B cell (primary cell): ENCODE measurements around the gene ENOX1. TPM values are rescaled to one million over a fixed set of nuclear protein-coding genes. Genes with fewer than 3 reads are reported as not detected.

Experiments
- ATAC-seq: fragments of 200-7000 bp; cut with Tn5 transposase; one replicate; pipeline ENCODE4 v1.10.0; 2021; ENCODE audit warnings: low read depth, mild to moderate bottlenecking, moderate number of reproducible peaks, moderate library complexity
- CTCF ChIA-PET: fragments of 350-600 bp; sonication (Branson Sonifier 250); formaldehyde crosslinking; loops from one replicate; lab custom pipeline; 2021; ENCODE audit warnings: antibody characterized with exemption, inconsistent platforms; lab: Charles Lee
- POLR2A ChIA-PET: fragments of 350-600 bp; sonication (Branson Sonifier 250); formaldehyde crosslinking; loops from one replicate; lab custom pipeline; 2021; ENCODE audit warnings: antibody characterized with exemption; lab: Charles Lee
- DNase-seq: peaks from one replicate; pipeline ENCODE4 v3.0.0; 2013
- H2AFZ ChIP-seq: 2 replicates; pipeline ENCODE4 v1.6.1; 2012; ENCODE audit warnings: mild to moderate bottlenecking, low read depth, low read length; ENCODE audit not compliant: insufficient read depth, poor library complexity, severe bottlenecking
- H3K27ac ChIP-seq, 2 donors: 1 replicate in 1 of 2; 2 replicates in 1 of 2; pipeline ENCODE4 v1.5.1; 2012 to 2013; ENCODE audit warnings: low read length in 2 of 2, mild to moderate bottlenecking in 2 of 2, moderate library complexity in 1 of 2
- H3K27me3 ChIP-seq, 4 experiments: fragments of 200-600 bp in 1 of 4; sonication (generic) in 1 of 4; replicated peaks in 1 of 4; 1 replicate in 2 of 4; 2 replicates in 2 of 4; pipeline versions ENCODE4 v1.6.1 to v1.7.0; 2013 to 2016; ENCODE audit warnings: low read length in 3 of 4, mild to moderate bottlenecking in 2 of 4, mixed read lengths in 1 of 4, moderate library complexity in 1 of 4; ENCODE audit not compliant: insufficient read depth in 4 of 4, control insufficient read depth in 3 of 4; ENCODE audit errors: control extremely low read depth in 1 of 4
- H3K36me3 ChIP-seq, 2 experiments: replicated peaks in 1 of 2; 1 replicate in 1 of 2; 2 replicates in 1 of 2; pipeline versions ENCODE4 v1.6.1 to v1.7.1; 2013; ENCODE audit warnings: low read length in 1 of 2; ENCODE audit not compliant: insufficient read depth in 2 of 2, control insufficient read depth in 1 of 2; ENCODE audit errors: control extremely low read depth in 1 of 2, extremely low read depth in 1 of 2
- H3K4me1 ChIP-seq, 2 donors: fragments of 200-600 bp in 1 of 2; sonication (generic) in 1 of 2; 1 replicate in 1 of 2; 2 replicates in 1 of 2; pipeline versions ENCODE4 v1.5.1 to v1.6.1; 2013 to 2017; ENCODE audit warnings: low read length in 2 of 2; ENCODE audit not compliant: control insufficient read depth in 2 of 2, insufficient read depth in 2 of 2
- H3K4me2 ChIP-seq: replicated peaks from 2 replicates; pipeline ENCODE3; 2012; ENCODE audit warnings: mild to moderate bottlenecking, low read depth, low read length; ENCODE audit not compliant: poor library complexity, severe bottlenecking
- H3K4me3 ChIP-seq, 5 experiments: fragments of 200-600 bp in 1 of 5; sonication (generic) in 1 of 5; 1 replicate in 3 of 5; 2 replicates in 2 of 5; pipeline versions ENCODE4 v1.5.1 to v1.7.0; 2011 to 2016; ENCODE audit warnings: low read length in 4 of 5, mild to moderate bottlenecking in 4 of 5, low read depth in 2 of 5, control low read depth in 1 of 5, moderate library complexity in 1 of 5; ENCODE audit not compliant: insufficient read depth in 1 of 5; ENCODE audit errors: control extremely low read depth in 1 of 5, extremely low read depth in 1 of 5
- H3K79me2 ChIP-seq: fragments of 200-600 bp; sonication (generic); one replicate; pipeline ENCODE4 v1.6.0; 2016; ENCODE audit warnings: low read length; ENCODE audit not compliant: control insufficient read depth, insufficient read depth
- H3K9ac ChIP-seq: fragments of 200-600 bp; sonication (generic); 2 replicates; pipeline ENCODE4 v1.6.1; 2017; ENCODE audit warnings: mild to moderate bottlenecking, low read length, moderate library complexity
- H3K9me3 ChIP-seq, 3 donors: one replicate each; pipeline versions ENCODE4 v1.6.1 to v1.7.1; 2013; ENCODE audit warnings: low read length in 2 of 3; ENCODE audit not compliant: control insufficient read depth in 2 of 3, insufficient read depth in 1 of 3; ENCODE audit errors: control extremely low read depth in 1 of 3
- H4K20me1 ChIP-seq: 2 replicates; pipeline ENCODE4 v1.6.0; 2012; ENCODE audit warnings: mild to moderate bottlenecking, low read length; ENCODE audit not compliant: insufficient read depth, control insufficient read depth, poor library complexity, severe bottlenecking
- H3K27ac Mint-ChIP-seq: one replicate; pipeline ENCODE4 v1.8.0; 2021; ENCODE audit warnings: mixed read lengths
- H3K27me3 Mint-ChIP-seq: one replicate; pipeline ENCODE4 v1.8.0; 2021; ENCODE audit warnings: mixed read lengths
- H3K4me1 Mint-ChIP-seq: one replicate; pipeline ENCODE4 v1.8.0; 2021; ENCODE audit warnings: mixed read lengths
- H3K4me3 Mint-ChIP-seq: one replicate; pipeline ENCODE4 v1.8.0; 2021; ENCODE audit warnings: mixed read lengths
- H3K9me3 Mint-ChIP-seq: one replicate; pipeline ENCODE4 v1.8.0; 2022; ENCODE audit warnings: mixed read lengths; ENCODE audit not compliant: insufficient read depth
- EZH2 ChIP-seq: IDR thresholded peaks from 2 replicates; pipeline ENCODE4 v1.6.1; 2012; ENCODE audit warnings: borderline replicate concordance, low read depth, mild to moderate bottlenecking, moderate library complexity, low read length; ENCODE audit not compliant: insufficient read depth, poor library complexity, severe bottlenecking
- WGBS: methylation state at CpG from one replicate; pipeline ENCODE4 v1.1.5; 2013; ENCODE audit warnings: missing lambda C conversion rate; ENCODE audit not compliant: insufficient coverage; 5-methylcytosine and 5-hydroxymethylcytosine counted together
- intact Hi-C: fragments of 100-400 bp; cut with micrococcal nuclease; formaldehyde crosslinking; loops from one replicate; pipeline ENCODE4 v1.10.0; 2022
- polyA plus RNA-seq: library from polyadenylated mRNA; depleted of rRNA; stranded (reverse); fragments of >200 nt; gene quantifications from 2 replicates; pipeline ENCODE4 v1.2.3, GENCODE V29; 2012
- total RNA-seq, 2 donors: library from RNA; stranded (reverse); fragments of 120-200 nt in 1 of 2; gene quantifications; 1 replicate in 1 of 2; 2 replicates in 1 of 2; pipeline versions ENCODE4 v1.2.3 to v1.2.4, GENCODE V29; 2013 to 2022
- TF ChIP-seq, protein P1 (sequence below): fragments of 200-600 bp; IDR thresholded peaks from one replicate; pipeline ENCODE4 v1.8.0; 2022; ENCODE audit warnings: antibody characterized with exemption, mild to moderate bottlenecking

Gene ENOX1
- total and polyA plus RNA-seq, 2 donors (not counting 1 experiment from before 2014, with no cell fraction given) = not detected

DNA sequence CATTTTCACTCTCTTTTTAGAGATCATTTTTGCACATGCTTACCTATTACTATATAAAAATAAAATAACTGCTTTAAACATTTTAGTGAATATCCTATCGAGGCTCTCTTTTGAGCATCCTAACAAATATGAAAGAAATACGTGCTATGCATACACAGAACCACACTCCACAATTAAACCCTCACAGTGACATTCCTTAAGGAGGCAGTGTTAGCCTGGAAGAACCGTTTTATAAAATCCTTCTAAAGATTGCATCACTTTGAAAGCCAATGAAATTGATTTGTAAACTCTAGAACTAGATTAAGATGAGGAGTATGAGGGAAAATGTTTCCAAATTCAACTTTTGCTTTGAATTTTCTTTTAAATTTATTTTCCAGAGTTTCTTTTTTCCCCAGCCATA lies 11.1 kb upstream of the ENOX1 start:
- peaks cover 15% of the 10 kb centered on the region for H3K27me3 Mint-ChIP-seq
- H3K9me3 Mint-ChIP-seq = no peaks in the 10 kb centered on the region
- WGBS = no CpG with 5 or more reads among the region's 3 CpGs
- Histone ChIP-seq H3K9me3 (no peaks in the 10 kb centered on the region), H3K4me2 (no peak overlapping the region), H3K4me3 (no peak overlapping the region), H4K20me1 (no peaks in the 10 kb centered on the region), H3K79me2 (no peaks in the 10 kb centered on the region), H3K27me3 (no peaks in the 10 kb centered on the region), H3K4me1 (no peaks in the 10 kb centered on the region), H2AFZ (no peak overlapping the region), H3K36me3 (no peaks in the 10 kb centered on the region), H3K27ac (no peak overlapping the region), H3K9ac (no peak overlapping the region)
- ATAC-seq = no peak
- no peaks in the 10 kb centered on the region for H3K4me1 Mint-ChIP-seq
- intact Hi-C loops = no loop called here
- ChIA-PET CTCF (no interaction called here), POLR2A (no interaction called here)
- no peak for DNase-seq
- no peak overlapping the region for H3K27ac Mint-ChIP-seq
- no peak overlapping the region for H3K4me3 Mint-ChIP-seq
- TF ChIP-seq, protein P1, sequence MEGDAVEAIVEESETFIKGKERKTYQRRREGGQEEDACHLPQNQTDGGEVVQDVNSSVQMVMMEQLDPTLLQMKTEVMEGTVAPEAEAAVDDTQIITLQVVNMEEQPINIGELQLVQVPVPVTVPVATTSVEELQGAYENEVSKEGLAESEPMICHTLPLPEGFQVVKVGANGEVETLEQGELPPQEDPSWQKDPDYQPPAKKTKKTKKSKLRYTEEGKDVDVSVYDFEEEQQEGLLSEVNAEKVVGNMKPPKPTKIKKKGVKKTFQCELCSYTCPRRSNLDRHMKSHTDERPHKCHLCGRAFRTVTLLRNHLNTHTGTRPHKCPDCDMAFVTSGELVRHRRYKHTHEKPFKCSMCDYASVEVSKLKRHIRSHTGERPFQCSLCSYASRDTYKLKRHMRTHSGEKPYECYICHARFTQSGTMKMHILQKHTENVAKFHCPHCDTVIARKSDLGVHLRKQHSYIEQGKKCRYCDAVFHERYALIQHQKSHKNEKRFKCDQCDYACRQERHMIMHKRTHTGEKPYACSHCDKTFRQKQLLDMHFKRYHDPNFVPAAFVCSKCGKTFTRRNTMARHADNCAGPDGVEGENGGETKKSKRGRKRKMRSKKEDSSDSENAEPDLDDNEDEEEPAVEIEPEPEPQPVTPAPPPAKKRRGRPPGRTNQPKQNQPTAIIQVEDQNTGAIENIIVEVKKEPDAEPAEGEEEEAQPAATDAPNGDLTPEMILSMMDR = no peak
- TF ChIP-seq EZH2 = no peak

DNA sequence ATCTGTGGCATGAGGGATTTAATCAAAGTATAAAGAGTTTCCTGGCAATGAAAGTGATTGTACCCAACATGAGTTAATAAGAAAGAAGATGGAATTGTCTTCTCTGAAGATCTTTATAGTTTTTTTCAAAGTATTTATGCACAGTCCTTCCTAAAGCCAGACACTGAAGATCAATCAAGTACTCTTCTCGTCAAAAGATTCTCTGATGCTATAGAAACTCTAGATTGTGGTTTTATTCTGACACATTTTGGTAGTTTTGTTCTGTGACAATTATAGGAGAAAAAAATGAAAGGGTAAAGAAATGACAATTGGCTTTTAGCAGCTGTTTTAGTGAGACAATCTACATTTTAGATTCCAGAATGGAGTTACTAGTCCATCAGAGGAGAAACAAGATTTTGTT lies 10.4 kb upstream of the ENOX1 start:
- Mint-ChIP-seq H3K27ac (no peak overlapping the region), H3K4me3 (no peak overlapping the region), H3K27me3 (peaks cover 18% of the 10 kb centered on the region), H3K4me1 (no peaks in the 10 kb centered on the region), H3K9me3 (no peaks in the 10 kb centered on the region)
- no CpG with 5 or more reads among the region's 1 CpG for WGBS
- Histone ChIP-seq H3K36me3 (no peaks in the 10 kb centered on the region), H3K79me2 (no peaks in the 10 kb centered on the region), H4K20me1 (no peaks in the 10 kb centered on the region), H3K9me3 (no peaks in the 10 kb centered on the region), H2AFZ (no peak overlapping the region), H3K4me2 (no peak overlapping the region), H3K9ac (no peak overlapping the region), H3K4me1 (no peaks in the 10 kb centered on the region), H3K27me3 (no peaks in the 10 kb centered on the region), H3K4me3 (no peak overlapping the region), H3K27ac (no peak overlapping the region)
- ChIA-PET CTCF (no interaction called here), POLR2A (no interaction called here)
- intact Hi-C loops = no loop called here
- TF ChIP-seq, protein P1 = no peak
- TF ChIP-seq EZH2 = no peak
- ATAC-seq = no peak
- no peak for DNase-seq
